Loucy (cell line): ENCODE results near the gene CHD6.

Source experiments
- CTCF ChIP-seq: fragments of 200-600 bp; sonication (generic); conservative IDR thresholded peaks from 2 replicates; pipeline ENCODE4 v1.5.1; 2014; ENCODE audit warnings: mild to moderate bottlenecking, antibody characterized with exemption, low read length
- EZH2phosphoT487 ChIP-seq: fragments of 200-600 bp; IDR thresholded peaks from 2 replicates; pipeline ENCODE4 v1.6.1; 2018; ENCODE audit warnings: antibody characterized with exemption, mild to moderate bottlenecking, moderate library complexity, borderline replicate concordance

- TF ChIP-seq CTCF (no peak), EZH2phosphoT487 (no peak)
These were observed 262.5 kb downstream of the CHD6 start for GRCh38 chr20:41355598-41356203.
